ENCODE results near the gene PARP16. TPM values are rescaled to one million over a fixed set of nuclear protein-coding genes. Genes with fewer than 3 reads are reported as not detected.
"Not testable (repeated sequence)": the region's sequence is repeated elsewhere in the genome, so short reads cannot be mapped to it uniquely, and the experiment has no call there.

PARP16 gene
- total RNA-seq, 1 donor from 2014 or later, result 12.4 TPM

- no peak for DNase-seq (ENCODE audit: low spot score)
Observed at GRCh38 chr15:65233696-65234095, 53.0 kb downstream of the PARP16 start.

GRCh38 chr15:65232520-65232919, 54.2 kb downstream of the PARP16 start:
- DNase-seq (ENCODE audit: low spot score), result no peak

- DNase-seq (ENCODE audit: low spot score), result no peak
Observed at GRCh38 chr15:65231306-65231705, 55.4 kb downstream of the PARP16 start.

- DNase-seq (ENCODE audit: low spot score), result not testable (repeated sequence)
Observed at GRCh38 chr15:65226901-65227300, 59.8 kb downstream of the PARP16 start.

GRCh38 chr15:65226221-65226620, 60.5 kb downstream of the PARP16 start:
- no peak for DNase-seq (ENCODE audit: low spot score)

GRCh38 chr15:65223996-65224395, 62.7 kb downstream of the PARP16 start:
- DNase-seq (ENCODE audit: low spot score), result no peak

- DNase-seq (ENCODE audit: low spot score), result no peak
Observed at GRCh38 chr15:65222891-65223290, 63.8 kb downstream of the PARP16 start.

DNA sequence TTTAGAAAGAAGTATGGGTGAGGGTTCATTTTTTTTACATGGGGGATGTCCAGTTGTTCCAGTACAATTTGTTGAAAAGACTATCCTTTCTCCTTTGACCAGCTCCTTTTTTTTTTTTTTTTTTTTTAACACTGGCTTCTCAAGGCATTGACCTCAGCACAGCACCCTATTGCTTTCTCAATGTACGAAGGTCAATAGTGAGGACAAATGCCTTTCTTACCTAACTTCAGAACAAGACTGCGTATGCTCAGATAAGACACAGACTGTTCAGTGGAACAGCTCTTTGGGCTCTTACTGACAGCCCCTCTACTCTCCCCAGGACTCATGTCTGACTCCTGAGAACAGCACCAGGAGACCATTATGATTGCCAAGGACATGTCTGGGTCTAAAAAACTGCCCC, 65.0 kb downstream of the PARP16 start:
- DNase-seq (ENCODE audit: low spot score), result no peak

DNA sequence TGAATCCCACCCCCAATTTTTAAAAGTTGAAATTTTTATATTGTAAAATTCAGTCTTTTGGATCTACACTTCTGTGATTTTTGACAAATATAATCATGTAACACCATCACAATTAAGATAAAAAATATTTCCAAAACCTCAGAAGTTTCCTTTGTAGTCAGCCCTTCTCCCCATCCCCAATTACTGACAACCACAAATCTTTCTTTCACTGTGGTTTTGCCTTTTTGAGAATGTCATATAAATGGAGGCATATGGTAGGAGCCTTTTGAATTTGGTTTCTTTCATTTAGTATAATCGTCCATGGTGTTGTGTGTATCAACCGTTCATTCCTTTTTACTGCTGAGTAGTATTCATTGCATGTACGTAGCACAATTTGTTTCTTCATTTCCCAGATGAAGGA, 67.5 kb downstream of the PARP16 start:
- no peak for DNase-seq (ENCODE audit: low spot score)

- DNase-seq (ENCODE audit: low spot score), result no peak
Observed at GRCh38 chr15:65217526-65218482, 68.9 kb downstream of the PARP16 start.

GRCh38 chr15:65215496-65215895, 71.2 kb downstream of the PARP16 start:
- no peak for DNase-seq (ENCODE audit: low spot score)

DNA sequence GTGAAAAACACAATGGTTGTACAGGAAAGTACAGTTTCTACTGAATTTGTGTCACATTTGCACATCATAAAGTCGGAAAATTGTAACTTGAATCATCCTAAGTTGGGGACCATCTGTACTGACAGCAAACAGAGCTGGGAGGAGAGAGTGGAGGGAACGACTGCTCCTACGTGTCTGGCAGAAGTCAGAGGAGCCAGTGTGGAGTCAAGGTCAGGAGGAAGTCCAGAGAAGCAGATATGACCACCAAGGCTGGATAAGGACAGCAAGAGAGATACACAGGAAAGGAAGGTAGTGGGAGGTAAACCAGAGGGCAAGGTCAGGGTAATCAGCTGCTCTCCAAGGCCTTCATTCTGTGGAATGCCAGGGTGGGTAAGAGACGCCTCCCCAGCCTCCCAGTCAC, 72.7 kb downstream of the PARP16 start:
- DNase-seq (ENCODE audit: low spot score), result no peak

DNA sequence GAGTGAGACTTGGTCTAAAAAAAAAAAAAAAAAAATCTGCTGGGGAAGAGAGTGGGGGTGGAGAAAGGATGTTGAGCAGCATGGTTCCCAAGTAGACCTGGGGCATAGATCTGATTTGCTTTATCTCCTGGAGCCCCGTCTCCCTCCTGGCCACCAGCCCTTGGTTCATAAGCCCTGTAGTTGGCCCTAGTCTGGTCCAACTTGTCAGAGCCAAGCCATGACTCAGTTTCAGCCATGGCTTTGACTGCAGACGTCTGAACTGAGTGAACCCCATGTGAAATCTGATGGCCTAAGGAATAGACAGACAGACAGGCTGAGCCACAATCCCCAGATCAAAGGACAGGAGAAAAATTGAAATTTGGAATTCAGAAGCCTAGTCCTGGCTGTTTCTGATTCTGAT, 73.4 kb downstream of the PARP16 start:
- no peak for DNase-seq (ENCODE audit: low spot score)

DNA sequence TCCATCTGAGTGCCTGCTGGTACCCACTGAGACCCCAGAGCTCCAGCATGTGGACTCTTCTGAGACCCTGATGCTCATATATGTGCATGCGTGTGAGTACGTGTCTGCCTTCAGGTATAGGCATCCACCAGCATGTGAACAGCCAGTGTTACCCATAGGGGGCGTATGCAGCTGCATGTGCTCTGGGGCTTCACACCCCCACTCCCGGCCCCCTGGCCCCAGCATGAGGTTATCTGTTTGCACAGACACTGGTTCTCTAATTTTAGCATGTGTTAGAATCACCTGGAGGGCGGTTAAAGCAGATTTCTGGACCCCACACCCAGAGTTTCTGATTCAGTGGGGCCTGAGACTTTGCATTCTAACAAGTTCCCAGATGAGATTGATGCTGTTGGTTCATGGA, 74.6 kb downstream of the PARP16 start:
- DNase-seq (ENCODE audit: low spot score), result no peak

DNA sequence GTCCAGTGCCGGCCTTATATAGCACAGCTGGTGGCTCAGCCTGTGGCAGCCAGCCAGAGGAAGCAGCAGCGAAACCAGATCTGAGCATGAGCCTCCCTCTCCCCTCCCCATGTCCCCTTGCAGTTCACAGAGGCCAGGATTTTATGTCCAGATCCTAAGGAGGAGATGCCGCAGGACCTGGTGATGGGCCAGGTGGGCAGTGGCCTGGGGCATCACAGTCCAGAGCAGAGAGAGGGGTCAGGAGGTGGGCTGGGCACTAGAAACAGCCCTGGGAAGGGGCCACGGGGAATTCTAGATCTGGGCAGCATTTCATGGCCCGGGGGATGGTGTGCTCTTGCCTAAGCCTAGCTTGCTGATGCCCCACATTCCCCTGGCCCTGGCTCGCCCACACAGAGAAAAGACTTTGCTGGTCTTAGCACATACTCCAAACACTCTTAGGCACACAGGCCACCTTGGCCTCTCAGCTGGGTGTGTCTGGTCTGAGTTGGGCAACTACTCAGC, 75.2 kb downstream of the PARP16 start:
- peak; percentile 27 for DNase-seq (ENCODE audit: low spot score)

GRCh38 chr15:65210770-65211481, 75.8 kb downstream of the PARP16 start, which contains the start of gene CILP:
Gene CILP, minus strand, starts transcription at chr15:65211473. Its CDS starts 1,718 bp downstream, at chr15:65209755.
- DNase-seq (ENCODE audit: low spot score), result no peak

- DNase-seq (ENCODE audit: low spot score), result peak; percentile 14
Observed at GRCh38 chr15:65209701-65210643, 76.7 kb downstream of the PARP16 start.

GRCh38 chr15:65208647-65209046, 78.0 kb downstream of the PARP16 start:
- DNase-seq (ENCODE audit: low spot score), result no peak

Measured in mucosa of gallbladder (tissue), 1 donor.